GM12892 (cell line): Measurements from ENCODE around the gene TCF7L1.

Source experiments
- POLR2A ChIP-seq: IDR thresholded peaks from 2 replicates; pipeline ENCODE4 v1.6.1; 2011; ENCODE audit warnings: low read depth, low read length, control low read depth
- POLR2AphosphoS5 ChIP-seq: IDR thresholded peaks from 2 replicates; pipeline ENCODE4 v1.6.1; 2011; ENCODE audit warnings: low read depth, low read length, control low read depth
- TAF1 ChIP-seq: IDR thresholded peaks from 2 replicates; pipeline ENCODE4 v1.6.1; 2011; ENCODE audit warnings: low read depth, mild to moderate bottlenecking, control low read depth, low read length, borderline replicate concordance

DNA sequence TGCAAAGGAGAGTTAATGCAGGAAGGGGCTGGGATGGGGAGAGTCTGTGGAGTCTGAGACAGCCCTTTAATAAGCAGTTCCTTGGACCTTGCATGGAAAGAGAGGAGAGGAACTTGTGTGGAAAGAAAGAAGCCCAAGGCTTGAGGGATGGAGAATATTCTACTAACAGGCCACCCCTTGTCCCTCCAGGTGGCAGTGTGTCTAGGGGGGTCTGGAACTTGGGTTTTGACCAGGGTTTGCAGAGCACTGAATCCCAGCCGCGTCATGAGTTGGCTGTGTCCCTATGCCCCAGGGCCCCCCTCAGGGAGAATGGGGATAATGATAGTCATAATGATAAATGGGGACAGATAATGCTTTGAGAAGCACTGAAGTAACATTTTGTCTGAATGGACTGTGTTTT, 15.0 kb downstream of the TCF7L1 start:
- TF ChIP-seq POLR2AphosphoS5: no peak
- no peak for TF ChIP-seq POLR2A
- no peak for TF ChIP-seq TAF1
